ENCODE results near the gene ZNF747.
A peak's percentile ranks its signal among the peaks of the same experiment; 100 is the strongest.
"Not testable (repeated sequence)": the region's sequence is repeated elsewhere in the genome, so short reads cannot be mapped to it uniquely, and the experiment has no call there.

ZNF747 gene

DNA sequence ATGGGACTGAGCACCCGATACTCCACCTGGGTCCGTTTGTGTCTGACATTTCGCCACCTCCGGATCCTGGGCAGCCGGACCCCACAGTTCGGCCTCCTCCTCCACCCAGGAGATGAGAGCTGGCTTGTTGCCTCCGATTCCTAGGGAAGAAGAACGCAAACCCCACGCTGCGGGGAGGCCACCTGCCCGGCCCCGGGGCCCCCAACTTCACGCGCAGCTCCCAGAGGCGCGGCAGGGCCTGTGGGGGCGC is 23.0 kb upstream of the ZNF747 start:
- DNase-seq: peak; percentile 54

DNA sequence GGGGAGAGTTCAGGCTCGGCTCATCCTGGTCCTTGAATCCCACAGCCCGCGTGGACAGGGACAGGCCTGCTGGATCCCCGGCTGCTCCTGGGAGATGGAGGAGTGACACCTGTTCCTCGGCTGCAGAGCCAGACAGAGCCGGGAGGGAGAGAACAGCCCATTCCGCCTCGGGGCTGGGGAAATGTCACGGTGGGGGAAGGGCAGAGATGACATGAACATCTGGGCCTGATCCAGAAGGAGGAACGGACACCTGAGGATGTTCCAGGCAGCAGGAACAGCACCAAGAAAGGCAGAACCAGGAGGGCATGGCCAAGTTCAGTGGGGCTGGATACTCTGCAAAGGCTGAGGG is 21.4 kb upstream of the ZNF747 start:
- DNase-seq: no peak

DNA sequence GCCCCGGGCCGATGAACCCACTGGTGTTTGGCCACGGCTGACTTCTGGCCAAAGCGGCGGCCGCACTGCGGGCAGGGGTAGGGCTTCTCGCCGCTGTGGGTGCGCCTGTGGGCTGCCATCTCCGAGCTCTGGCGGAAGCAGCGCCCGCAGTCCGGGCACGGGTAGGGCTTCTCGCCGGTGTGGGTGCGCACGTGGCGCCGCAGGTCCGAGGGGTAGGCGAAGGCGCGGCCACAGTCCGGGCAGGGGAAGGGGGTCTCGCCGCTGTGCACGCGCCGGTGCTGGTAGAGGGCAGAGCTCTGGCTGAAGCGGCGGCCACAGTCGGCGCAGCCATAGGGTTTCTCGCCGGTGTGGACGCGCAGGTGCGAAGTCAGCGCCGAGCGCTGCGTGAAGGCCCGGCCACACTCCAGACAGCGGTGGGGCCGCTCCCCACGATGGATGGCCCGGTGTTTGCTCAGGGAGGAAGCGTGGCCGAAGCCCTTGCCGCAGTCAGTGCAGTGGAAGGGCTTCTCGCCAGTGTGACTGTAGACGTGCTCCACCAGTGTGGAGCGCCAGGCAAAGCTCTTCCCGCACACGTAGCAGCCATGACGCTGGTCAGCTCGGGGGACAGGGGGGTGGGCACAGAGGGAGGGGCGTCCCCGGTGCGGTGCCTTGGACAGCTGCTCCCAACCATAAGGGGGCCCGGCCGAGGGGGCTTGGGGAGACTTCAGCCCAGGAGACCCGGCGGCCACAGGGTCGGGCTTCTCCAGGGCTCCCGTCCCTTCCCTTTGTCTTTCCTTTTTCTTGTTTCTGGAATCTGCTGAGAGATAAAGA is 20.9 kb upstream of the ZNF747 start:
- DNase-seq: no peak

DNA sequence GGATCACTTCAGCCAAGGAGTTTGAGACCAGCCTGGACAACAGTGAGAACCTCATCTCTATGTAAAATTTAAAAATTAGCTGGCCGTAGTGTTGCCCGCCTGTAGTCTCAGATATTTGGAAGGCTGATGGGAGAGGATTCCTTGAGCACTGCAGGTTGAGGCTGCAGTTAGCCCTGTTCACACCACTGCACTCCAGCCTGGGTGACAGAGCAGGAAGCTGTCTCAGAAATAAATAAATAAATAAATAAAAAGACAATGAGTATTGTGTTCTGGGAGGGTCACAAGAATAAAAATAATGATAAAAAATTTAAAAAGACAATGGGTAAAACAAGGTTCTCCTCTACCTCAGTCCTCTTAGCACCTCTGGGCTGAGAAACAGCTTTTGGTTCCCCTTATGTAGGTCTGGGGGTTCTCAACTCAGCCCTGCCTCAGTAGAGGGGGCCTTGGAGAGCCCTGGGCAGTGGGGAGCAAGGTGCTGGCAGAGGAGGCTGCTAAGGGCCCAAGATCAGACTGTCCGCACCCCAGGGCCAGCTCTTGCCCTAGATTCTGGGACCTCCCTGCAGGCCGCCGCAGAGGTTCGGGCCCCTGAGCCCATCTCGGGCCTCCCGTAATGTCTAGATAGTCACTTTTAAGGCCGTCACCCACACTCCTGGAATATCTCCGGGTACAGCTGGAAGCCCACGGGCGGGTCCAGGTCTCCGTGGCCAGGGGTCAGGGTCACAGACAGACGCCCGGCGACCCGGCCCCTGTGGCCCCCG is 20.1 kb upstream of the ZNF747 start:
- no peak for DNase-seq

DNA sequence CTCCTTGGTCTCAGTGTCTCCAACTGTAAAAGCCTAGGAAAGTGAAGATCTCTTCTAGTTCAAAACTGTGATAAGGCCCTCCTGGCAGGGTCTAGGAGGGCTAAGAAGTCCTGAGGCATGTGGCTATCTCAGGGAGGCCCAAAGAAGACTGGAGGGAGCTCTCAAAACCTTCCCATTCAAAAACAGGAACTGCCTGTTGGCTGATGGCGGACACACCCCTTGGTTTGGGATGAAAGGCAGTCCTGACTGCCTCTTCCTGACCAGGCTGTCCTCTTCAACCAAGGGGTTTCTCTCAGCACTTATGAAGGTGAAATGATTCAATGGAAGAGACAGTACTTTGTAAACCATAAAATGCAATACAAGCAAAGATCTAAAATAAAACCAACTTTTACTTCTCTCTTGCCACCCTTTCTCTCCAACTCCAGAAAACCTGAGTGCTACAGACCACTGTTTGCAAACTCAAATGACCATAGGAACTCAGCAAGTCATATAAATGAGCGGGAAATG is 18.8 kb upstream of the ZNF747 start:
- no peak for DNase-seq

DNA sequence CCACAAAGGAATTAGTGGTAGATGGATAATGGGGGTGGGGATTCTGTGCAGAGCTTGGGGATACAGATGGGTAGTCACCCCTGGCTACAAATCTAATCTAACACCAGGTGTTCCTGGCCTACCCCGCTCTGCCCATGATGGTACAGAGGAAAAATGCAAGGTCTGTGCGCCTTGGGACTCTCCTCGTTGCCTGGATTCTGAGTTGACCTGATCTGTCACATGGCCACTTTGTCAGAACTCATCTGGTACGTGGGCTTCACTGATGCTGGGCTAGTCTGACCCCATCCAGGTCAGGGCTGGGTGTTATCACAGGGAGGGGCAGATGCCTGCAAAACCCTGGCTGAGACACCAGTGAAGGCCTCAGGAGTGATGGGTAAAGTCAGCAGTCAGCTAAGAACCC is 18.3 kb upstream of the ZNF747 start:
- DNase-seq: no peak

DNA sequence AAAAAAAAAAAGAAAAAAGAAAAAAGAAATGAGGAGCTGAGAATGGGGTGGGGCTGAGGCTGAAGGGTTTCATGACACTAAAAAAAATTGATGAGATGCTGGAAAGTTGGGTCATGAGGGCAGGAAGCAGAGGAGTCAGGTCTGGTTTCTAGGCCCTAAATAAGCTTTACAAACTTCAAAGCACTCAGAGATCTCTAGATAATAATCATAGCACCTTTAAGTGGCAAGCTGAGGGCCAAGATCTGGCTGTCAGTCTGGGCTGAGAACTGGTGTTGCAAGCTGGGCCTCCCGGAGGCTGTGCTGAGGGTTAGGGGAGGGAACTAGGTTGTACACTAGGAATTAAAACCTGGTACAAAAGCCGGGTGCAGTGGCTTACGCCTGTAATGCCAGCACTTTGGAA is 17.1 kb upstream of the ZNF747 start:
- no peak for DNase-seq

DNA sequence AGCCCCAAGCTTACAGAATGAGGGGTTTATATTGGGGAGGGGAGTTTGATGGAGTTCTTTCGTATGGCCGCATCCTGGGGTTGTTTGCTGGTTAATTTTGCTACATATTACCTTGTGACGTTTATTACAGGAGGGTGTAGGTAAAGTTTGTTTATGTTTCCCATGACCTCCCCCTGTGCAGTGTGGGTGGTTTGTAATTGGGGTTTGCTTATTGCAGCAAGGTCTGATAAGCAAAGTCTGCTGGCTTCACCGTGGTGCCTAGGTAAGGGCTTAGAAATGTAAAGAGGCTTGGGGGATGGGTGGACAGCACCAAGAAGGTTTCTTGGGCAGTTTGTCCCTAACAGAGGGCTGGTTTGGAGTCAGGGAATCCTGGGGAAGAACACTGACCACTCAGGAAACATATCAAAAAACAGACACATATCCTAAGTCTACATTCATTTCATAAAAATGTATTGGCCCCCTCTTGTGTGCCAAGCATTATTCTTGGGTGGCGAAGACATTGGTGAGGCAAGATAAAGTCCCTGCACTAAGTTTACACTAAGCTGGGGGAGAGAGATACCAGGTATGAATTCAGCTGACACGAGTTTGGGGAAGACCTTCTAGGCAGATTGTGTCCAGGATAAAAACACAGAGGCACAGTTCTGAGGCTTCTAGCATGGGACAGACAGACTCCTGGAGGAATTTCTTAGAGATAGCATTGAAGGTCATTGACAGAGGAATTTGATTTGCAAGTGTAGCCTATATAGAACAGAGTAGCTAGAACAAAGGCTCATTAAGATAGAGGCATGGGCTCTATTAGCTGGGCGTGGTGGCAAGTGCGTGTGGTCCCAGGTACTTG is 14.0 kb upstream of the ZNF747 start:
- DNase-seq: no peak

DNA sequence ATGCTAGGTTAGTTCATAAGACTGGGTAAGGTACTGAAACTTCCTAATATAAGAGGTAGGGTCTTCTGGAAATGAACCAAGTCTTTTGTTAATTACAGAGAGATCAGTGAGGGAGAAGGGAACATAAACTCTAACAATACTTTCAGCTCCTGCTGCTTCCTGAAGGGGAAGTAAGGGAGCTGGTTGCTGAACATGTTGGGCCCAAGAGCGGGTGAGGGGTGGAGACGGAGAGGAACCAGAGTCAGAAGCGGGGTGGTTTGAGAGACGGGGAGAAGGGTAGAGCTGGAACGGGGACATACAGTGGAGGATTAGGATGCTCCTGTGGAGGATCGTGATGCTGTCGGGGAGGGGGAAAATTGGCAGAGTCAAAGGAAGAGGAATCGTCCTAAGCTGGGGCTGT is 11.5 kb upstream of the ZNF747 start:
- DNase-seq: no peak

DNA sequence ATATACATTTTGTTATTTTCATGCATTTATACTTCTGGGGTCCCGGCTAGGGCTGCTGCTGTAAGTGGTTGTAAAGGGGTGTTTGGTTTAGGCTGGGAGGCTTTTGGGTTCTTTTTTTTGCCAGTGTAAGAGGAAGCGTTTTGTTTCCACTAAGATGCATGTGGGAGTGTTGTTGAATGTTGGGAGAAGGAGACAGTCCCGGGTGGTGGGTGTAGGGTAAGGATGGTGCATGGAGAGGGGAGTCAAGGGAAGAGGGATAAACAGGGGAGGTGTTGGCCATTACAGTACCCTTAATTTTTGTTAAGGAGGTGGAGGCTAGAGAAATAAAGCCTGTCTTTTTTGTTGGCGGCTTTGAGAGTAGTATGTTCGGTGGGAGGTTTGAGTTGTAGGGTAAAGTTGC is 8.4 kb upstream of the ZNF747 start:
- DNase-seq: no peak

DNA sequence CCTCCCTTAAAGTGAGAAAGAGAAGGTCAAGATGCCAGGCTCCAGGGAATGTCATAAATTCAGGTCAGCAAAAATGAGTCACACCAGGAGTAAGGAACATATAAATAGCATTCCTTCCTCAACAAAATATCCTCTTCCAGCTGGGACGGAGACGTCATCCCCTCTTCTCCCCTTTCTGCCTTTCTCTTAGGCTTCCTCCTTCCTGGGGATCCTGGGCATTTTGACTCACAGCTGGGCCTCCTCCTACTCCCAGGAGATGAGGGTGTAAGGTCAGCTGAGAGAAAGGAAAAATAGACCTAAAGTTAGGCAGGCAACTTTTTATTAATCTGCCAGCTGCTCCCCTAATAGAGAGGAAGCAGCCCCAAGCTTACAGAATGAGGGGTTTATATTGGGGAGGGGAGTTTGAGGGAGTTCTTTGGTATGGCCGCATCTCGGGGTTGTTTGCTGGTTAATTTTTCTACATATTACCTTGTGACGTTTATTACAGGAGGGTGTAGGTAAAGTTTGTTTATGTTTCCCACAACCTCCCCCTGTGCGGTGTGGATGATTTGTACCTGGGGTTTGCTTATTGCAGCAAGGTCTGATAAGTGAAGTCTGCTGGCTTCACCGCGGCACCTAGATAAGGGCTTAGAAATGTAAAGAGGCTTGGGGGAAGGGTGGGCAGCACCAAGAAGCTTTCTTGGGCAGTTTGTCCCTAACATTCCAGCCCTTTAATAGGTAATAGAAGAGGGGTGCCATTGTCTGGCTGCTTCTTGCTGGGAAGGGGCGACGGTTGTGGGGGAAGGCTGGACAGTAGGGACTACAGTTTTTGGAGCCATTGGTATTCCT is 7.1 kb upstream of the ZNF747 start:
- no peak for DNase-seq

DNA sequence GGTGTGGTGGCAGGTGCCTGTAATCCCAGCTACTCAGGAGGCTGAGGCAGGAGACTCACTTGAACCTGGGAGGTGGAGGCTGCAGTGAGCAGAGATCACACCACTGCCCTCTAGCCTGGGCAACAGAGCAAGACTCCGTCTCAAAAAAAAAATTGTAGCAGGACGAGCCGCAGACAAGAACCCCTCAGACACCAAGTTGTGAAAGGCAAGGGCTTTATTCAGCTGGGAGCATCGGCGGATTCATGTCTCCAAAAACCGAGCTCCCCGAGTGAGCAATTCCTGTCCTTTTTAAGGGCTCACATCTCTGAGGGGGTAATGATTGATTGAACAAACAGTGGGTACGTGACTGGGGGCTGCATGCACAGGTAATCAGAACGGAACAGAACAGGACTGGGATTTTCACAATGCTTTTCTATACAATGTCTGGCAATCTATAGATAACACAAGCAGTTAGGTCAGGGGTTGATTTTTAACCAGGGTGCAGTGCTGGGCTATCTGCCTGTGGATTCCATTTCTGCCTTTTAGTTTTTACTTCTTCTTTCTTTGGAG is 6.3 kb upstream of the ZNF747 start:
- not testable (repeated sequence) for DNase-seq

DNA sequence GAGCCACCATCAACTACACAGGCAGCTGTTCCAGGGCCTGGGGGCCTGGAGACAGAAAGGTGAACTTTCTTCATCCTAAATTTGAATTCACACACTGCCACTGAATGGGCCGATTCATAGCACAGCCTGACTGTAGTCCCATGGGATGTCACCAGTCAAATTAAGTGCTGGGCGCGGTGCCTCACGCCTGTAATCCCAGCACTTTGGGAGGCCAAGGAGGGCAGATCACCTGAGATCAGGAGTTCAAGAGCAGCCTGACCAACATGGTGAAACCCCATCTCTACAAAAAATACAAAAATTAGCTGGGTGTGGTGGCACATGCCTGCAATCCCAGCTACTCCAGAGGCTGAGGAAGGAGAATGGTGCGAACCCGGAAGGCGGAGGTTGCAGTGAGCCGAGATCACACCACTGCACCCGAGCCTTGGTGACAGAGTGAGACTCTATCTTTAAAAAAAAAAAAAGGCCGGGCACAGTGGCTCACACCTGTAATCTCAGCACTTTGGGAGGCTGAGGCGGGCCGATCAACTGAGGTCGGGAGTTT is 5.4 kb upstream of the ZNF747 start:
- DNase-seq: not testable (repeated sequence)

DNA sequence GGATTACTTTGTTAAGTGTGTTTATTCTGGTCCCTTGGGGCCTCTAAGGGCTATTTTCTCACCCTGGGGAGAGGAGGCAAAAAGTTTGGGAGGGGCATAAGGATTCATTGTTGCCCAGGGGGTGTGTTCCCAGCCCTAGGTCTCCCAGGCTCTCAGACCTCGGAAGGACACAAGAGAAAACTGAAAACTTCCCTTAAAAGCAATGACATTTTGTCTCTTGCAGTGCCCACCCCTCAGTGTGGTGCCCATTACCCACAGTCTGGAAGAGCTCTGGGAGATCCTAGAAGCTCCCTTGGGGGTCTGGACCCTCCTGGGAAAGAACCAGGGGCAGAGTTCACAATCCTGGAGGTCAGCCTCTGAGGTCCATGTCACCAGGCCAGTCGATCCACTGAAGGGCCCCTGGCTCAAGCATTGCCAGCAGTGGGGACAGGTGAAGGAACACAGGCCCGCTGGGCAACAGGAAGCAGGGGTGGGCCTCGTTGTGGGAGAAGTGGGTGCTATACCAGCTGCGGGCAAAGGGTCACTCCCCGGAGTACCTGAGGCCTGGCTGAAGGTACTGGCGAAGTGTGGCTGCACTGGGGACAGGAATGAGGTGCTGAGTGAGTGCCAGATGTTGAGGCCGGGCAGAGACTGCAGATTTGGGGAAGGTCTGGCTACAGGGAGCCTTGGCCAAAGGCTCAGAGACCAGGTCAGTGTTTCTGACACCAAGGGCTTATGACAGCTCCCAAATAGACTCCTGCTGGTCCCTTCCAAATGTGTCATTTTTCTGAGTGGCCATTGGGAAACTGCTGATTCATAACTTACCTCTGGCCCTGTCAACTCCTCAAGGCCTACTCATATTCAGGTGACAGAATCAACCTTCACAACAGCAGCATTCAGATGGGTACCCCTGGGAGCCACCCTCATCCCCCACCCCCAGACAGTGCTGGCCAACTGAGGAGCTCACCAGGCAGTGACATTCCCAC is 4.6 kb upstream of the ZNF747 start:
- DNase-seq: no peak

DNA sequence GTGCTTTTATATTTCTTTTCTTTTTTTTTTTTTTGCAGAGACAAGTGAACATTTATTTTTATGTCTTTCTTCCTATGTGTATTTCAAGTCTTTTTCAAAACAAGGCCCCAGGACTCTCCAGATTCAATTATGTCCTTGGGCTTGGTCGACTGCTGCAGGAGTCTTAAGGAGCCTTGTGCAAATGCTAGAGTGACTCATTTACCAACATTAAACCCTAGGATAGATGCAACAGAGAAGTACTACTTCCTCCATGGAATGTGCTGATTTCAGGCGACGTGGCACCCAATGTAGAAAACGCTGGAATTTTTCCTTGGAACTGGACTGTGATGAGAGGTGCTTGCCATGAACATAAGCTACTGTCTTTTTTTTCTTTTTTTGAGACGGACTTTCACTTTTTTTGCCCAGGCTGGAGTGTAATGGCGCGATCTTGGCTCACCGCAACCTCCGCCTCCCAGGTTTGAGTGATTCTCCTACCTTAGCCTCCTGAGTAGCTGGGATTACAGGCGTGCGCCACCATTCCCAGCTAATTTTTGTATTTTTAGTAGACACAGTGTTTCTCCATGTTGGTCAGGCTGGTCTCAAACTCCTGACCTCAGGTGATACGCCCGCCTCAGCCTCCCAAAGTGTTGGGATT is 1.9 kb upstream of the ZNF747 start:
- not testable (repeated sequence) for DNase-seq

DNA sequence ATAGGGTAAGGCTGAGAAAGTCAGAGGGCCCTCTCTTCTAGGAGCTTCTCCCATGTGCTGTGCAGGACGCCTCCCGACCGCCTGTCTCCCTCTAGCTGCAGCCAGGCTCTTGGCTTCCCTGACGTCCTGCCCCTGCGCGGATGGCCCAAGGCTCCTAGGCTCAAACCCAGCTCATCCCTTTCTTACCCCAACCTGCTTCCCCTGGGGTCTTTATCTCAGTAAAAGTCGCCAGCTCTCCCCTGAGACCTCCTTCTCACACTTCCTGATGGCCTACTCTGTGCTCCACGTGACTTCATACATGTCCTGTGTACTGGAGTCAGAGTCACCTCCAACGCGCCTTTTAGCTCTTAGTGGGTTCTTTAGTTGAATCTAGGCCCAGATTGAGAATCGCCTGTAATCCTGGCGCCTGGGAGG is 1.1 kb upstream of the ZNF747 start:
- peak; percentile 93 for DNase-seq

DNA sequence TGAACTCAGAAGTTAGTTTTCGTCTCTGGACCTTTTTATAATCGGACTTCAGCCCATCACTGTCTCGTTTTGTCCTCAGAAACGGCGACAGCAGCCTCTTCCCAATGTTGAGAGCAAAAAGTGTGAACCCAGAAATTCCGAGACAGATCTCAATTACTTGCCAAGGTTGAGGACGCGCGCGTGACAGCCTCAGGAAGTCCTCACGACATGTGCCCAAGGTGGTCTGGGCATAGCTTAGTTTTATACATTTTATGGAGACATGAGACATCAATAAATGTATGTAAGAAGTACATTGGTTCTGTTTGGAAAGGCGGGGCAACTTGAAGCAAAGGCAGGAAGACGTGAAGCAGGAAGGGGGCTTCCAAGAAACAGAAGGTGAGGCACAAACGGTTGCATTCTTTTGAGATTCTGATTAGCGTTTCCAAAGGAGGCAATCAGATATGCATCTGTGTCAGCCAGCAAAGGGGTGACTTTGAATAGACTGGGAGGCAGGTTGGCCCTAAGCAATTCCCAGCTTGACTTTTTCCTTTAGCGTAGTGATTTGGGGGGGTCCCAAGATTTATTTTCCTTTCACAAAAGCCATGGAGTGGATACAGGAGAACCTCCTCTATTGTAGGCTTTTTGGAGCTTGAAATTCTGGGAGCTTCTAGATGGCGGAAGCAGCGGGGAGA is 583 bp upstream of the ZNF747 start:
- peak; percentile 82 for DNase-seq

DNA sequence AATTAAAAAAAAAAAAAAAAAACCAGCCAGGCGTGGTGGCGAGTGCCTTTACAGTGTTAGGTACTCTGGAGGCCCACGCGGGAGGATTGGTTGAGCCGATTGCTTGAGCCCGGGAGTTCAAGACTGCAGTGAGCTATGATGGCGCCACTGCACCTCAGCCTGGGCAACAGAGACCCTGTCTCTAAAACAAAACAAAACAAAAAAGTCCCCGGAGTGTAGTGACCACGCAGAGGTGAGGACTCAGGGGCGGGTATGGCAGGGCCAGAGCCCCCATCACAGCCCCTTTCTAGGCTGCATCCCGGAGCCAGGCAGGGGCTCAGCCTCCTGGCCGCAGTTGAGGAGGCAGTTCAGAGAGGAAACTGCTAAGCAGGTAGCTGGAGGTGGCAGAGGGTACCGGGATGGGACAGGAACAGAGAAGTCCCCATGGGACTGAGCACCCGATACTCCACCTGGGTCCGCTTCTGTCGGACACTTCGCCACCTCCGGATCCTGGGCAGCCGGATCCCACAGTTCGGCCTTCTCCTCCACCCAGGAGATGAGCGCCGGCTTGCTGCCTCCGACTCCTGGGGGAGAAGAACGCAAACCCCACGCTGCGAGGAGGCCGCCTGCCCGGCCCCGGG is 800 bp downstream of the ZNF747 start:
- peak; percentile 37 for DNase-seq

DNA sequence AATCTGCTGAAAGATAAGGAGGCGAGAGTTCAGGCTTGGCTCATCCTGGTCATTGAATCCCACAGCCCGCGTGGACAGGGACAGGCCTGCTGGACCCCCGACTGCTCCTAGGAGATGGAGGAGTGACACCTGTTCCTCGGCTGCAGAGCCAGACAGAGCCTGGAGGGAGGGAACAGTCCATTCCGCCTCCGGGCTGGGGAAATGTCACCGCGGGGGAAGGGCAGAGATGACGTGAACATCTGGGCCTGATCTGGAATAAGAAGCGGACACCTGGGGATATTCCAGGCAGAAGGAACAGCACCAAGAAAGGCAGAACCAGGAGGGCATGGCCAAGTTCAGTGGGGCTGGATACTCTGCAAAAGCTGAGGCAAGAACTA is 1.5 kb downstream of the ZNF747 start:
- no peak for DNase-seq
